ENCODE measurements around the gene INPP4B.
"Not testable (repeated sequence)": the region's sequence is repeated elsewhere in the genome, so short reads cannot be mapped to it uniquely, and the experiment has no call there.

The INPP4B gene

GRCh38 chr4:142823796-142824195 is 22.3 kb downstream of the INPP4B start:
- no peak for DNase-seq

GRCh38 chr4:142818476-142818875 is 27.6 kb downstream of the INPP4B start:
- DNase-seq: no peak

GRCh38 chr4:142818031-142818430 is 28.1 kb downstream of the INPP4B start:
- no peak for DNase-seq

- DNase-seq: no peak
Observed at GRCh38 chr4:142817442-142817841, 28.7 kb downstream of the INPP4B start.

- DNase-seq: no peak
Observed at GRCh38 chr4:142815834-142816233, 30.3 kb downstream of the INPP4B start.

- no peak for DNase-seq
Observed at GRCh38 chr4:142813388-142813787, 32.7 kb downstream of the INPP4B start.

- DNase-seq: no peak
Observed at GRCh38 chr4:142812091-142812490, 34.0 kb downstream of the INPP4B start.

GRCh38 chr4:142811034-142811433 is 35.1 kb downstream of the INPP4B start:
- DNase-seq: no peak

GRCh38 chr4:142809559-142809958 is 36.5 kb downstream of the INPP4B start:
- DNase-seq: no peak

GRCh38 chr4:142803879-142804278 is 42.2 kb downstream of the INPP4B start:
- DNase-seq: not testable (repeated sequence)

- DNase-seq: no peak
Observed at GRCh38 chr4:142801966-142802365, 44.1 kb downstream of the INPP4B start.

- no peak for DNase-seq
Observed at GRCh38 chr4:142781114-142781513, 65.0 kb downstream of the INPP4B start.

GRCh38 chr4:142778900-142779299 is 67.2 kb downstream of the INPP4B start:
- no peak for DNase-seq

GRCh38 chr4:142778430-142778829 is 67.7 kb downstream of the INPP4B start:
- DNase-seq: no peak

- DNase-seq: no peak
Observed at GRCh38 chr4:142777045-142777743, 68.9 kb downstream of the INPP4B start.

GRCh38 chr4:142776026-142776425 is 70.1 kb downstream of the INPP4B start:
- DNase-seq: no peak

GRCh38 chr4:142773505-142773904 is 72.6 kb downstream of the INPP4B start:
- DNase-seq: no peak

- no peak for DNase-seq
Observed at GRCh38 chr4:142762280-142762679, 83.8 kb downstream of the INPP4B start.

- DNase-seq: no peak
Observed at GRCh38 chr4:142752202-142752786, 93.8 kb downstream of the INPP4B start.

- no peak for DNase-seq
Observed at GRCh38 chr4:142743121-142743825, 102.8 kb downstream of the INPP4B start.

GRCh38 chr4:142741995-142742394 is 104.1 kb downstream of the INPP4B start:
- DNase-seq: no peak

- DNase-seq: no peak
Observed at GRCh38 chr4:142728233-142728632, 117.9 kb downstream of the INPP4B start.

- DNase-seq: no peak
Observed at GRCh38 chr4:142727149-142727548, 119.0 kb downstream of the INPP4B start.

GRCh38 chr4:142725886-142726285 is 120.2 kb downstream of the INPP4B start:
- DNase-seq: no peak
